GM12878 (cell line): Measurements from ENCODE around the gene STK39. TPM values are rescaled to one million over a fixed set of nuclear protein-coding genes. Genes with fewer than 3 reads are reported as not detected.

Source experiments
- E2F8 ChIP-seq: fragments of 450-650 bp; IDR thresholded peaks from 2 replicates; pipeline ENCODE4 v1.6.1; 2018; ENCODE audit warnings: mild to moderate bottlenecking, low read depth, moderate library complexity; ENCODE audit not compliant: partially characterized antibody
- KLF5 ChIP-seq: fragments of 450-650 bp; IDR thresholded peaks from 2 replicates; pipeline ENCODE4 v1.6.1; 2014; ENCODE audit warnings: mild to moderate bottlenecking; ENCODE audit not compliant: partially characterized antibody
- MLLT1 ChIP-seq: fragments of 450-650 bp; IDR thresholded peaks from 2 replicates; pipeline ENCODE4 v1.6.1; 2016; ENCODE audit warnings: mild to moderate bottlenecking
- MTA2 ChIP-seq: fragments of 450-650 bp; IDR thresholded peaks from 2 replicates; pipeline ENCODE4 v1.6.1; 2016; ENCODE audit warnings: low read depth, mild to moderate bottlenecking, moderate library complexity
- NBN ChIP-seq: fragments of 450-650 bp; IDR thresholded peaks from 2 replicates; pipeline ENCODE4 v1.6.1; 2016
- NR2F1 ChIP-seq: fragments of 450-650 bp; conservative IDR thresholded peaks from 2 replicates; pipeline ENCODE4 v1.6.1; 2017; ENCODE audit warnings: mild to moderate bottlenecking
- PAX8 ChIP-seq: fragments of 450-650 bp; IDR thresholded peaks from 2 replicates; pipeline ENCODE4 v1.6.1; 2017; ENCODE audit warnings: mild to moderate bottlenecking, moderate library complexity
- SMAD1 ChIP-seq: fragments of 450-650 bp; IDR thresholded peaks from 2 replicates; pipeline ENCODE4 v1.6.1; 2018; ENCODE audit warnings: mild to moderate bottlenecking, low read depth; ENCODE audit not compliant: partially characterized antibody
- TAF1 ChIP-seq: IDR thresholded peaks from 2 replicates; pipeline ENCODE4 v1.6.1; 2011; ENCODE audit warnings: mild to moderate bottlenecking, low read depth, low read length, borderline replicate concordance
- ZBED1 ChIP-seq: IDR thresholded peaks from 2 replicates; pipeline ENCODE4 v1.6.1; 2016; ENCODE audit warnings: borderline replicate concordance
- ZNF217 ChIP-seq: fragments of 450-650 bp; IDR thresholded peaks from 2 replicates; pipeline ENCODE4 v1.6.1; 2017; ENCODE audit warnings: antibody characterized with exemption, mild to moderate bottlenecking
- ZNF592 ChIP-seq: fragments of 450-650 bp; IDR thresholded peaks from 2 replicates; pipeline ENCODE4 v1.6.1; 2017; ENCODE audit warnings: mild to moderate bottlenecking, moderate library complexity
- polyA plus RNA-seq, 11 experiments: library from polyadenylated mRNA; depleted of rRNA in 4 of 11; unstranded in 6 of 11; stranded (reverse) in 5 of 11; fragments of >200 nt; fragmentation: Nextera tagmentation in 4 of 11; fragmentation: Illumina TruSeq in 1 of 11; extraction: Ambion mirVana in 4 of 11; extraction: Trizol in 1 of 11; gene quantifications; 1 replicate in 1 of 11; 2 replicates in 10 of 11; pipeline versions ENCODE4 v1.2.1 to v1.2.3, GENCODE V29; 2011 to 2016; ENCODE audit warnings: inconsistent platforms in 2 of 11, missing spikeins in 2 of 11, low read depth in 1 of 11
- total RNA-seq, 4 experiments: library from RNA; depleted of rRNA in 3 of 4; stranded (reverse); fragments of >200 nt in 3 of 4; fragmentation: Illumina TruSeq in 1 of 4; extraction: Trizol in 1 of 4; gene quantifications; 2 replicates each; pipeline versions ENCODE4 v1.2.1 to v1.2.3, GENCODE V29; 2013 to 2021

The STK39 gene
- total and polyA plus RNA-seq, 10 of the 15 experiments (the other 5 are each of a cell fraction or from before 2014, with no cell fraction given), result 0.03 to 0.21 (median 0.07) TPM; not detected in 5

GRCh38 chr2:167943897-167944296 is 303.5 kb downstream of the STK39 start (continued):
- no peak for TF ChIP-seq ZNF592
- TF ChIP-seq PAX8, result no peak
- TF ChIP-seq ZBED1, result no peak
- no peak for TF ChIP-seq NBN
- TF ChIP-seq MLLT1, result no peak
- TF ChIP-seq KLF5, result no peak
- no peak for TF ChIP-seq NR2F1
- no peak for TF ChIP-seq MTA2
- TF ChIP-seq TAF1, result no peak
- TF ChIP-seq E2F8, result no peak
- TF ChIP-seq SMAD1, result no peak
- TF ChIP-seq ZNF217, result no peak
